Limb (tissue), 2 donors: ENCODE data around the gene SYT8.

Experiments used
- DNase-seq, 2 donors: peaks; one replicate each; pipeline ENCODE4 v3.0.0-alpha.2; 2016; ENCODE audit errors: extremely low spot score in 2 of 2

Gene SYT8

GRCh38 chr11:1844221-1845094 is 9.7 kb downstream of the SYT8 start:
- DNase-seq, result no peak

DNA sequence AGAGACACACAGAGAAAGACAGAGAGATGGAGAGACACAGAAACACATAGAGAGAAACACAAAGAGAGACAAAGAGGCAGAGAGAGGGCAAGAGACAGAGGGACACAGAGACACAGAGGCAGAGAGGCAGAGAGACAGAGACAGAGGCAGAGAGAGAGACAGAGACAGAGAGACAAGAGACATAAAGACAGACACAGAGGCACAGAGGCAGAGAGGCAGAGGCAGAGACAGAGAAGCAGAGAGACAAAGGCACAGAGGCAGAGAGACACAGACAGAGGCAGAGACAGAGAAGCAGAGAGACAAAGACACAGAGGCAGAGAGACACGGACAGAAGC is 10.3 kb downstream of the SYT8 start:
- DNase-seq, result no peak

DNA sequence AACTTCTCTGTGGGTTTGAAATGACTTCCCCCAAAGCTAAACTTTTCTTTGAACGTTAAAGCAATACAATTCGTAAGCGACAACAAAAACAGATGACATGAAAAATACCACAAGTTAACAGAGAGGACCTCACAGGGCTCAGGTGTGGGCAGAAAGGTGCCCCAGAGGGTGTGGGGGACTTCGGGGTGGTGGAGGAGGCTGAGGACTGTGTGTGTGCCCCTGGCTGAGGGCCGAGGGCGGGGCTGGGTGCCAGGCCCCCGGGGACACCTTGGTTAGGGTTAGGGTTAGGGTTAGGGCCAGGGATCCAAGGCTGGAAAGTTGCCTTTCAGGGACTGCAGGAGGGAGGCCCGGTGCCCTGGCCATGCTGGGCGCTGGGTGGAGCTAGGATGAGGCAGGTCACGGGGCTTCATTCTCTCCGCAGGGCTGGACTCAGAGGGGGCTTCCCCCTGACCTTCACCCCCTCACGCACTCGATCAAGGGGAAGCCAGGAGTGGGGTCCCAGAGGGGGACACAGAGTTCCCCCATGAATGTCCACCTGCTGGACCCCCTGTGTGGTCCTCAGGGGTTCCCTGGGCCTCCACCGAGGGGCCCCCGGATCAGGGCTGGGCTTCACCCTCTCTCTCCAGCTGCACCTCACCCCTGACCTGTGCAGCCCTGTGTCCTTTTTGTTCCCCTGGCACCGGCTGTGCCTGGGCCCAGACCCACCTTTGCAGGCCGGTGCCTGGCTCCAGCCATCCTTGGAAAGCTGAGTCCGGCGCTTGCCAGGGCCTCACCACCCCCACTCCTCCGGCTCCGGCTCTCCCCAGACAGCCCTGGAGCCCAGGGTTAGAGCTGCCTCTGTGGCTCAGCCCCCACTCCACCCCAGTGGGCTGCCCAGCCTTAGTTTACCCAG is 11.0 kb downstream of the SYT8 start:
- DNase-seq, result no peak

GRCh38 chr11:1846453-1846932 is 11.7 kb downstream of the SYT8 start:
- no peak for DNase-seq

- no peak for DNase-seq
These were observed 12.4 kb downstream of the SYT8 start for GRCh38 chr11:1847006-1847735.

GRCh38 chr11:1847926-1848639 is 13.3 kb downstream of the SYT8 start:
- DNase-seq, result no peak

DNA sequence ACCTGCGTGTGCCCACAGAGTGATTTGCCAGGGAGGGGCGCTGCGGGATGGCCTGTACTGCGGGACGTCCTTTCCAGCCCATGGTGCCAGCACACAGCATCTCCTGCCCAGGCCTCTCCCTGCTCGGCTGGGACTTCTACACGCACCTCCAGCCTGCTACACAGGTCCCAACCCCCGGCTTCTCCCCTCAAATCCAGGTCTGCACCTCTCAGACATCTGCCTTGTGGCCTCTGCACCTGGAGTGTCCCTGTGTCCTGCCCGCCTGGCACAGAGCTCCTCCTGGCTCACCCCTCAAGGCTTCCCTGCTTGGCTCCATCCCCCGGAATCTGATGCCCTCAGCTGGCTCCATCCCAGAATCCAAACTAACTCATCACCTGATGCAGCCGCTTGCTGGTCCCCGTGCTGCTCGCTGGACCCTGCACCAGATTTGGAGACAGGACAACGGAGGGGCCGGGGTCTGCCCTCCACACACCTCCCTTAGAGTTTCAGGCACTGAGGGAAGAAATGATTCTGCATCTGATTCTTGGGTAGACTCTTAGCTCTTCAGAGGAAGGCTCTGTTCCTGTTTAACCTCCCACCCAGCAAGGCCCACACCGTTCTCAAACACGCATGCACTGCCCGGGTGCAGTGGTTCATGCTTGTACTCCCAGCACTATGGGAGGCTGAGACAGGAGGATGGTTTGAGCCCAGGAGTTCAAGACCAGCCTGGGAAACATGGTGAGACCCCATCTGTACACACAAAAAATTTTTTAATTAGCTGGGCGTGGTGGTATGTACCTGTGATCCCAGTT is 14.0 kb downstream of the SYT8 start:
- DNase-seq, result no peak

DNA sequence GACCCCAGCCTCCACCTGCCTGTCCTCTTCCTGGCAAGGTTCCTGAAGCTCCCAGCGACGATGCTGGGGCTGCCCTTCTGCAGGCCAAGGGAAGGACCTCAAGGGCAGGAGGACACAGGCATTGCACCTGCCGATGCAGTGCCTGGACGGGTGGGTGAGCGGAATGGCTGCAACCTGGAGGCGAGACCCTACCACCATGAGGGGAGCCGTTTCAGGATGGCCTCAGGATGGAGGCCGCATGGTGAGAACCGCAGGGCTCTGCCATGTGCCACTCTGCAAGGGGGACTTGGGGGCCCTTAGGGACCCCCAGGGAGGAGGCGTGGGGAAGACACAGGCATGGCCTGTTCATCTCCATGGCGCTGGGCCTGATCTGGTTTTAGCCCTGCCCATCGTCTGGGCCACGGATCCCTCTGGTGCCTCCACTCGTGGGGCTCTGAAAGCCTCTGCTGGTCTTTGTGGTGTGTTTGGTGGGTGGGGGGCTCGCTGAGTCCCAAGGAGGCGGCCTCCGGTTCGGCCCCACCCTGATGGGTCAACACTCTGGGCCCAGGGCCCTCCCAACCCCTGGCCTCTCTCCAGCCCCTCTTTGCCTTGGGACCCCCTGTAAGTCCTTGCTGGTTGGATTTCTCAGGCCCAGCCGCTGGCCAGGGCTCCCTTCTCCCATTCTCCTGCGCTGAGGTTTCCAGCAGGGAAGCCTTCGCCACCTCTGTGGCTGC is 16.8 kb downstream of the SYT8 start:
- DNase-seq, result no peak

- DNase-seq, result no peak
These were observed 17.6 kb downstream of the SYT8 start for GRCh38 chr11:1852271-1852876.

DNA sequence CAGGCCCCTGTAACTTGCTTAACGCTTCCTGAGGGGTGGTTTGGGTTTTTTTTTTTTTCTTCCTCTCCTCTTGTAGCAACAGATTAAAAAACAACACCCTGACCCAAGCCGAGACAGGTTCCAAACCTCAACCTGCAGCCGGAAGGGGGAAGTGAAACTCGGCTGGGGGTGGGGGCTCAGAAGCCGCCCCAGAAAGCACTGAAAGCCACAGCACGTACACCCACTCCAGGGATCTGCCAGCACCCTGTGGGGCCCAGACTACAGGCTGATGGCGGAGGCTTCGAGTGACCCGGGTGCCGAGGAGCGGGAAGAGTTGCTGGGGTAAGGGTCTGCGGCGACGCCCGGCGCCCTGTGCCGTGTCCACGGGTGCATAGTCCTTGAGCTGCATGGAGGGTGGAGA is 18.1 kb downstream of the SYT8 start, which contains the start of gene LSP1:
Gene LSP1, plus strand, starts transcription at position 208 of the 400 bp plus-strand sequence. Its CDS starts 61 bp downstream, at position 269.
- no peak for DNase-seq

- no peak for DNase-seq
These were observed 18.8 kb downstream of the SYT8 start for GRCh38 chr11:1853376-1854131.

DNA sequence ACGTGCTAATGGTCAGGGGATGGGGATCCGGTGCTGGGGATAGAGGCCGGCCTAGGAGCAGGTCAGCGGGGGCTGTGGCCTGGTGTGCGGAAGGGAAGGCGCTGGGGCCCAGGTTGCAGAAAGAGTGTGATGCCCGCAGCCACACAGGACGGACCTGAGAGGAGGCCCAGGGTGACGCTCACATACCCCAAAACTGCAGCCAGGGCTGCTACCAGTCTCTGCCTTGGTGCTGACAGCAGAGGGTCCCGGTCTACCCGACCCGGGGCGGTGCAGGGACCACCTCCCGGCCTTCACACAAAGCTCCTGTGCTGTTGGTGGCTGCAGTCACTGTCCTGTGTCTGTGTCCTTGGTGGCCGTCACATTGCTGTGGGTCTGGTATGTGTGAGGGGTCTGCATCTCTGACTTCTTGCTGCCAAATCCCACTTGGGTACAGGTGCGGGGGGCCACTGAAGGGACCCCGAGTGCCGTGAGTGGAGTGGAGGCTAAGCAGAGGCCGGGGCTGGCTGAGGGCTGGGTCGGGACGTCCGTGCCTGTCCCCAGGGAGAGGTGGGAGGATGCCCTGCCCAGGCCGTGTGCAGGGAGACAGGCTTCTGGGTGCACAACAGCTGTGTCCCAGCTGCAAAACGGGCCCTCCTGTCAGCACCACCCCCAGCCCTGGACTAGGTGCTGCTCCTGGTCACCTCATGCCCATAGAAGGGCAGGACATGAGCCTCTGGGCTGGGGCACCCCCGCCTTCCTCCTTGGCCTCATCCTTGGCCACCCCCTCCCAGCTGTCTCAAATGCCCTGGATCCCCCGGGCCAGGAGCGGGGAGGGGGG is 19.6 kb downstream of the SYT8 start:
- DNase-seq, result no peak

- no peak for DNase-seq
These were observed 20.4 kb downstream of the SYT8 start for GRCh38 chr11:1854949-1855885.

GRCh38 chr11:1855886-1856265 is 21.1 kb downstream of the SYT8 start:
- no peak for DNase-seq

DNA sequence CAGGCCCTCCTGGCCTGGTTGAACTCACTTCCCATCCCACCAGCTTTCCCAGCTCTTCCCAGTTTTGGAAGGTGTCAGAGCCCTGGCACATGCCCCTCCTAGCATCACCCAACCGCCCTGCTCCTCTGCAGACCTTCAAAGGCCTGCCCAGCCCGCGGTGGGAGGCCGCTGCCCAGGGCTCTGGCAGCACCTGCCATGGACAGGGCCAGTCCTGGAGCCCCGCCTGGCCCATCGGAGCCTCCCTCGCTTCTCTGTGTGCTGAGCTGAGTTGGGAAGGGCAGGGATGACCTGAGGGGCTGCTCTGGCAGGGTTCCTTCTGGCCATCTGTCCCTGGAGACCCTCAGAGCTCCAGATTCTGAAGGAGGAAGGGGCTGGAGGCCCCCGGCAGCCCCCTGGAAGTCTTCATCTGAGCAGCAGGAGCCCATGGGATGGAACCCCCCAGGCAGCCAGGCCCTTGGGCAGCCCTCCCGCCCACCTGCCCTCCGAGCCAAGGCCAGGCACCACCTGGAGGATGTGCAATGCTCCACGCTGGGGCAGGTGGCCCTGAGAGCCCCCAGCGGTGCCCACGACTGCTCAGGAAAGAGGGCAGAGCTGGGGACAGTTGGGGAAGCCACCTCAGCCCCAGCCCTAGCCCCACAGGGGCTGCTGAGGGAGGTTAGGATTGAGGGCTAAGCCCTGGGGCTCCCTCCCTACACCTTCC is 21.7 kb downstream of the SYT8 start:
- no peak for DNase-seq

GRCh38 chr11:1857064-1857463 is 22.3 kb downstream of the SYT8 start:
- no peak for DNase-seq
